Measurements from ENCODE around the gene E2F1.

DNA sequence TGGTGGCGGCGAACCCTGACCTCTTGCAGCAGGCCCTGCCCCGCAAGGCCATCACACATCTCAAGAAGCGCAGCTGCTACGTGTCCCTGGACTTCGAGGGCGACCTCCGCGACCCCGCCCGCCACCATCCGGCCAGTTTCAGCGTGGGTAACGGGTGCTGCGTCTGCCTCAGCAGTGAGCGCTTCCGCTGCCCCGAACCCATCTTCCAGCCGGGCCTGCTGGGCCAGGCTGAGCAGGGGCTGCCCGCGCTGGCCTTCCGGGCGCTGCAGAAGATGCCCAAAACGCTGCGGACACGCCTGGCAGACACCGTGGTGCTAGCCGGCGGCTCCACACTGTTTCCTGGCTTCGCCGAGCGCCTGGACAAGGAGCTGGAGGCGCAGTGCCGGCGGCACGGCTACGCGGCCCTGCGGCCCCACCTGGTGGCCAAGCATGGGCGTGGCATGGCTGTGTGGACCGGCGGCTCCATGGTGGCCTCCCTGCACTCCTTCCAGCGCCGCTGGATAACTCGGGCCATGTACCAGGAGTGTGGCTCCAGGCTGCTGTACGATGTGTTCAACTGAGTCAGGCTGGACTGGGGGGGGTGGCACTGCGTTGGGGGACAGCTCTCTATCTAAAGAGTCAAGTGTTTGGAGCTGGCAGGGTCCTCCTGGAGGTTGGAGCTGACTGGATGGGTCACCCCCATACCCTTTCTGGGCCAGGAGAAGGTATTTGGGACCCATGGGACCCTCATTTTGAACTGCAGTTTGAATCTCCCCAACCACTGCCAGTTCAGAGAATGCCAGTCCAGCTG lies 18.3 kb downstream of the E2F1 start:
- TF ChIP-seq, protein P1, sequence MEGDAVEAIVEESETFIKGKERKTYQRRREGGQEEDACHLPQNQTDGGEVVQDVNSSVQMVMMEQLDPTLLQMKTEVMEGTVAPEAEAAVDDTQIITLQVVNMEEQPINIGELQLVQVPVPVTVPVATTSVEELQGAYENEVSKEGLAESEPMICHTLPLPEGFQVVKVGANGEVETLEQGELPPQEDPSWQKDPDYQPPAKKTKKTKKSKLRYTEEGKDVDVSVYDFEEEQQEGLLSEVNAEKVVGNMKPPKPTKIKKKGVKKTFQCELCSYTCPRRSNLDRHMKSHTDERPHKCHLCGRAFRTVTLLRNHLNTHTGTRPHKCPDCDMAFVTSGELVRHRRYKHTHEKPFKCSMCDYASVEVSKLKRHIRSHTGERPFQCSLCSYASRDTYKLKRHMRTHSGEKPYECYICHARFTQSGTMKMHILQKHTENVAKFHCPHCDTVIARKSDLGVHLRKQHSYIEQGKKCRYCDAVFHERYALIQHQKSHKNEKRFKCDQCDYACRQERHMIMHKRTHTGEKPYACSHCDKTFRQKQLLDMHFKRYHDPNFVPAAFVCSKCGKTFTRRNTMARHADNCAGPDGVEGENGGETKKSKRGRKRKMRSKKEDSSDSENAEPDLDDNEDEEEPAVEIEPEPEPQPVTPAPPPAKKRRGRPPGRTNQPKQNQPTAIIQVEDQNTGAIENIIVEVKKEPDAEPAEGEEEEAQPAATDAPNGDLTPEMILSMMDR (conservative IDR thresholded peaks at IDR 0.05; ENCODE audit: low read length): peak; percentile 90
- TF ChIP-seq EZH2phosphoT487 (IDR thresholded peaks at IDR 0.05; ENCODE audit: borderline replicate concordance, low read depth, low read length): no peak

All from OCI-LY7 (cell line).